ENCODE measurements around the gene MRPS26.

DNA sequence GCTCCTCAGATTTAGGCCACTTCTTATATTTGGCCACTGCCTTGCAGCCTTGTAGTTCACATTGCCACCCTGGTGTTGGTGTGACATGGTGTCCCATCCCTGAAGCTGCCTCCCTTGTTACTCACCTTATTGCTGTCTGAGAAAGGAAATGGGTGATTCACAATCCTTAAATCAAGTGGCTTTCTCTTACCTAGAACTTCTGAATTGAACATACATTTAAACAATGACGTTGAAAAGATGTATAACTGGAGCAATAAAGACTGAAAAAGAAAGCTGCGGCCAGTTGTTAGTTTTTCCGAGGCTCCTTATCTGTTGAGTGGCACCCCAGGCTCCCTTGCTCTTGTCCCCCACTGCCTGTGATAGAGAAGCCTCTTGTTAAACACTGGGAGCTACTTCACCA is 31.2 kb upstream of the MRPS26 start:
- TF ChIP-seq TOX (CRISPR knock-in tag; IDR thresholded peaks at IDR 0.05; ENCODE audit: borderline replicate concordance) = no peak
- no peak for TF ChIP-seq ESRRG (CRISPR knock-in tag; IDR thresholded peaks at IDR 0.05)
- TF ChIP-seq OSR1 (CRISPR knock-in tag; IDR thresholded peaks at IDR 0.05) = no peak
- TF ChIP-seq ZNF70 (CRISPR knock-in tag; IDR thresholded peaks at IDR 0.05) = no peak
- no peak for TF ChIP-seq RARB (CRISPR knock-in tag; IDR thresholded peaks at IDR 0.05)
- TF ChIP-seq ZC3H10 (CRISPR knock-in tag; IDR thresholded peaks at IDR 0.05) = no peak
- no peak for TF ChIP-seq ISL1 (CRISPR knock-in tag; IDR thresholded peaks at IDR 0.05)
- no peak for TF ChIP-seq CREB5 (CRISPR knock-in tag; IDR thresholded peaks at IDR 0.05; ENCODE audit: low read depth)
- no peak for TF ChIP-seq ZFP3 (CRISPR knock-in tag; IDR thresholded peaks at IDR 0.05)
- TF ChIP-seq ZFP30 (CRISPR knock-in tag; IDR thresholded peaks at IDR 0.05) = no peak
- no peak for TF ChIP-seq PATZ1 (CRISPR knock-in tag; IDR thresholded peaks at IDR 0.05; ENCODE audit: borderline replicate concordance)
- TF ChIP-seq PPARA (CRISPR knock-in tag; IDR thresholded peaks at IDR 0.05; ENCODE audit: borderline replicate concordance) = no peak
- no peak for TF ChIP-seq CSDC2 (CRISPR knock-in tag; IDR thresholded peaks at IDR 0.05)
